Measurements from ENCODE around the gene OR2A14.

Gene OR2A14

GRCh38 chr7:144100607-144101006, 22.4 kb upstream of the OR2A14 start:
- TF ChIP-seq CTCF (IDR thresholded peaks at IDR 0.05; ENCODE audit: insufficient read depth, low read depth, low read length, missing control alignments) = no peak
- H3K4me3 ChIP-seq (ENCODE audit: low read depth, low read length) = no peak overlapping the region
- no peak for DNase-seq (ENCODE audit: low read depth)

DNA sequence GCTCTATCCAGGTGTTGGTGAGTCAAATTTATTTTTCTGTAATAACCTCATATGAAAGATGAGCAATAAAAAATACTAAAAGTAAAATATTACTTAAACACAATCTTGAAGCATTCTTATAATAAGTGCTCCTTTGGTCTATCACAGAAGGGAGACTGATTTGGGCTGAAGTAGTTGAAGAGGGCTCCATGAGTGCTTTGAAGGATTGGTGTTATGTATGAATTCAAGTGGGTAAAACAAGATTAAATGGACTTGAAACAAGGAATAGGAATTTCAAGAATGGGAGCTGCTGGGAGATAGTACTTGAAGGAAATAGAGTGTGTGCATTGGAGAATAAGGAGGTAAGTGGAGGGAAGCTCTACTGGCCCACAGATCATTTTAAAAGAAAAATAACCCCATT, 20.9 kb upstream of the OR2A14 start:
- no peak for DNase-seq (ENCODE audit: low read depth)
- no peak for TF ChIP-seq CTCF (IDR thresholded peaks at IDR 0.05; ENCODE audit: insufficient read depth, low read depth, low read length, missing control alignments)
- no peak overlapping the region for H3K4me3 ChIP-seq (ENCODE audit: low read depth, low read length)

GRCh38 chr7:144105211-144105610, 17.8 kb upstream of the OR2A14 start:
- no peak for TF ChIP-seq CTCF (IDR thresholded peaks at IDR 0.05; ENCODE audit: insufficient read depth, low read depth, low read length, missing control alignments)
- H3K4me3 ChIP-seq (ENCODE audit: low read depth, low read length) = no peak overlapping the region
- DNase-seq (ENCODE audit: low read depth) = no peak

DNA sequence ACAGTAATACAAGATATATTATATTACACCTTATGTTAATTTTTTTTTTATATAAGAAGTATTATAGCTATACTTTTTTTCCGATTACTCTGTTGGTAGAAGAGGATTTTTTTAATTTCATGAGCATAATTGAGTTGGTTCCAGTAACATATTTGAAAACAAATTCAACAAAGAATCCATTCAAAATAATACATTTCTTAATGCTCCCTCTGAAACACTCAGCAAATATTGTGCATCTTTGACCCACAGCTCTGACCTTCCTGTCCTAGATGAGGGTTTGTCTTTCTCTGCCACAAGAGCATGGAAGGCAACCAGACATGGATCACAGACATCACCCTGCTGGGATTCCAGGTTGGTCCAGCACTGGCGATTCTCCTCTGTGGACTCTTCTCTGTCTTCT, 13.7 kb upstream of the OR2A14 start, which contains the start of gene OR2A2:
TSS of gene OR2A2 (plus strand) at position 301 of the 400 bp plus-strand sequence. CDS start at position 301, 0 bp downstream.
- no peak for DNase-seq (ENCODE audit: low read depth)
- no peak within 1 kb of the TSS for H3K4me3 ChIP-seq (ENCODE audit: low read depth, low read length)
- TF ChIP-seq CTCF (IDR thresholded peaks at IDR 0.05; ENCODE audit: insufficient read depth, low read depth, low read length, missing control alignments) = no peak

- H3K4me3 ChIP-seq (ENCODE audit: low read depth, low read length) = no peak overlapping the region
- TF ChIP-seq CTCF (IDR thresholded peaks at IDR 0.05; ENCODE audit: insufficient read depth, low read depth, low read length, missing control alignments) = no peak
- DNase-seq (ENCODE audit: low read depth) = no peak
Observed at GRCh38 chr7:144110272-144110671, 12.7 kb upstream of the OR2A14 start.

GRCh38 chr7:144113651-144114050, 9.3 kb upstream of the OR2A14 start:
- no peak for DNase-seq (ENCODE audit: low read depth)
- H3K4me3 ChIP-seq (ENCODE audit: low read depth, low read length) = no peak overlapping the region
- no peak for TF ChIP-seq CTCF (IDR thresholded peaks at IDR 0.05; ENCODE audit: insufficient read depth, low read depth, low read length, missing control alignments)

- no peak for DNase-seq (ENCODE audit: low read depth)
- H3K4me3 ChIP-seq (ENCODE audit: low read depth, low read length) = no peak overlapping the region
- no peak for TF ChIP-seq CTCF (IDR thresholded peaks at IDR 0.05; ENCODE audit: insufficient read depth, low read depth, low read length, missing control alignments)
Observed at GRCh38 chr7:144118341-144118740, 4.6 kb upstream of the OR2A14 start.
